HL-60 (cell line): Measurements from ENCODE around the gene NCK2.

Source experiments
- DNase-seq, 2 experiments: peaks; one replicate each; pipeline ENCODE4 v3.0.0-alpha.2; 2010 to 2020; ENCODE audit warnings: low read depth in 1 of 2, low spot score in 1 of 2
- H3K27ac ChIP-seq: fragments of 250-450 bp; sonication (Bioruptor Pico); replicated peaks from 2 replicates; pipeline ENCODE4 v1.5.1; 2020; ENCODE audit warnings: mild to moderate bottlenecking, moderate library complexity
- H3K27me3 ChIP-seq: fragments of 250-450 bp; sonication (Bioruptor Pico); 2 replicates; pipeline ENCODE4 v1.5.1; 2021; ENCODE audit warnings: mild to moderate bottlenecking, moderate library complexity; ENCODE audit not compliant: insufficient read depth, poor library complexity, severe bottlenecking
- H3K4me3 ChIP-seq: replicated peaks from 2 replicates; pipeline ENCODE4 v1.5.1; 2011; ENCODE audit warnings: mild to moderate bottlenecking, control low read depth, low read length; ENCODE audit not compliant: insufficient read depth
- GABPA ChIP-seq: IDR thresholded peaks from 2 replicates; pipeline ENCODE4 v1.6.1; 2012; ENCODE audit warnings: low read depth
- POLR2AphosphoS5 ChIP-seq: IDR thresholded peaks from 2 replicates; pipeline ENCODE4 v1.6.1; 2012; ENCODE audit warnings: low read depth
- SPI1 ChIP-seq: IDR thresholded peaks from 2 replicates; pipeline ENCODE4 v1.6.1; 2012; ENCODE audit warnings: low read depth, mild to moderate bottlenecking, borderline replicate concordance
- TF ChIP-seq, protein P1 (sequence below): IDR thresholded peaks from one replicate; pipeline ENCODE4 v1.5.1; 2011; ENCODE audit warnings: low read length, control low read depth, inconsistent platforms; ENCODE audit not compliant: insufficient read depth
- TF ChIP-seq, protein P2 (sequence below): IDR thresholded peaks from 2 replicates; pipeline ENCODE4 v1.6.1; 2012; ENCODE audit warnings: low read depth; ENCODE audit not compliant: insufficient replicate concordance

NCK2 gene

DNA sequence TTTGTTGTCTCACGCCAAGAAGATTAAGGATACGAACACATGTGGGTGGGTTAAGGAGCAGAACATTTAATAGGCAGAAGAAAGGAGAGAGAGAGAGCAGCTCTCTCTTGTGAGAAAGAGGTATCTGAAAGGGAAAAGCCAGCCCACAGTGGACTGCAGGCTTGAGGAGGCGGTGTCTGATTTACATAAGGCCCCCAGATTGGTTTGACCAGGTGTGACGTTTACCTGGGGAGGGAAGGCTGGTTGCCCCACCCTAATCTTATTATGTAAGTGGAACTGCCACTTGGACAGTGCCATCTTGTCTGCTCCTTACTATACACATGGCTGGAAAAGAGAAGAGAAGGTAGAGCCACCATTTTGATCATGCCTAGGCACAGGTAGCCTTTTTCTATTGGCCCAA lies 189.2 kb downstream of the NCK2 start:
- no peaks in the 10 kb centered on the region for H3K27me3 ChIP-seq
- no peak overlapping the region for H3K4me3 ChIP-seq
- TF ChIP-seq, protein P1, sequence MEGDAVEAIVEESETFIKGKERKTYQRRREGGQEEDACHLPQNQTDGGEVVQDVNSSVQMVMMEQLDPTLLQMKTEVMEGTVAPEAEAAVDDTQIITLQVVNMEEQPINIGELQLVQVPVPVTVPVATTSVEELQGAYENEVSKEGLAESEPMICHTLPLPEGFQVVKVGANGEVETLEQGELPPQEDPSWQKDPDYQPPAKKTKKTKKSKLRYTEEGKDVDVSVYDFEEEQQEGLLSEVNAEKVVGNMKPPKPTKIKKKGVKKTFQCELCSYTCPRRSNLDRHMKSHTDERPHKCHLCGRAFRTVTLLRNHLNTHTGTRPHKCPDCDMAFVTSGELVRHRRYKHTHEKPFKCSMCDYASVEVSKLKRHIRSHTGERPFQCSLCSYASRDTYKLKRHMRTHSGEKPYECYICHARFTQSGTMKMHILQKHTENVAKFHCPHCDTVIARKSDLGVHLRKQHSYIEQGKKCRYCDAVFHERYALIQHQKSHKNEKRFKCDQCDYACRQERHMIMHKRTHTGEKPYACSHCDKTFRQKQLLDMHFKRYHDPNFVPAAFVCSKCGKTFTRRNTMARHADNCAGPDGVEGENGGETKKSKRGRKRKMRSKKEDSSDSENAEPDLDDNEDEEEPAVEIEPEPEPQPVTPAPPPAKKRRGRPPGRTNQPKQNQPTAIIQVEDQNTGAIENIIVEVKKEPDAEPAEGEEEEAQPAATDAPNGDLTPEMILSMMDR: no peak
- TF ChIP-seq SPI1: no peak
- H3K27ac ChIP-seq: no peak overlapping the region
- no peak for DNase-seq

DNA sequence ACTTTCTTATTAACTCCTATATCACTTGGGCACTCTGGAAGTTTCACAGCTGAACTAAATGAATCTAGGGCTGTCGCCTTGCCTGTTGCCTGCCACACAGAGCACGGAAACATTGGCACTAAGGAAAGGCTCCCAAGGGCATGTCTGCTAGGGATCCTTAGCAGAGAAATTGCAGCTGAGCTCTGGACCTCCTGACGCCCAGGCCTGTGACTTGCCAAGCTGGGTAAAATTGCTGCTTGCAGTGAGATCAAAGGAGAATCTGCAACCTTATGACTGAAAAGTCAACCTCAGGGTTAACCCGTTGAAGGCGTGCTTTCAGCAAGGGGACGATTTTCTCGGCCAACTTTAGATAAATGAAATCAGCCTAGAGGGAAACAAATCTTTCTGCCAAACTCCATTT lies 189.8 kb downstream of the NCK2 start:
- no peak for DNase-seq
- no peak overlapping the region for H3K4me3 ChIP-seq
- H3K27ac ChIP-seq: no peak overlapping the region
- H3K27me3 ChIP-seq: no peaks in the 10 kb centered on the region
- TF ChIP-seq, protein P2, sequence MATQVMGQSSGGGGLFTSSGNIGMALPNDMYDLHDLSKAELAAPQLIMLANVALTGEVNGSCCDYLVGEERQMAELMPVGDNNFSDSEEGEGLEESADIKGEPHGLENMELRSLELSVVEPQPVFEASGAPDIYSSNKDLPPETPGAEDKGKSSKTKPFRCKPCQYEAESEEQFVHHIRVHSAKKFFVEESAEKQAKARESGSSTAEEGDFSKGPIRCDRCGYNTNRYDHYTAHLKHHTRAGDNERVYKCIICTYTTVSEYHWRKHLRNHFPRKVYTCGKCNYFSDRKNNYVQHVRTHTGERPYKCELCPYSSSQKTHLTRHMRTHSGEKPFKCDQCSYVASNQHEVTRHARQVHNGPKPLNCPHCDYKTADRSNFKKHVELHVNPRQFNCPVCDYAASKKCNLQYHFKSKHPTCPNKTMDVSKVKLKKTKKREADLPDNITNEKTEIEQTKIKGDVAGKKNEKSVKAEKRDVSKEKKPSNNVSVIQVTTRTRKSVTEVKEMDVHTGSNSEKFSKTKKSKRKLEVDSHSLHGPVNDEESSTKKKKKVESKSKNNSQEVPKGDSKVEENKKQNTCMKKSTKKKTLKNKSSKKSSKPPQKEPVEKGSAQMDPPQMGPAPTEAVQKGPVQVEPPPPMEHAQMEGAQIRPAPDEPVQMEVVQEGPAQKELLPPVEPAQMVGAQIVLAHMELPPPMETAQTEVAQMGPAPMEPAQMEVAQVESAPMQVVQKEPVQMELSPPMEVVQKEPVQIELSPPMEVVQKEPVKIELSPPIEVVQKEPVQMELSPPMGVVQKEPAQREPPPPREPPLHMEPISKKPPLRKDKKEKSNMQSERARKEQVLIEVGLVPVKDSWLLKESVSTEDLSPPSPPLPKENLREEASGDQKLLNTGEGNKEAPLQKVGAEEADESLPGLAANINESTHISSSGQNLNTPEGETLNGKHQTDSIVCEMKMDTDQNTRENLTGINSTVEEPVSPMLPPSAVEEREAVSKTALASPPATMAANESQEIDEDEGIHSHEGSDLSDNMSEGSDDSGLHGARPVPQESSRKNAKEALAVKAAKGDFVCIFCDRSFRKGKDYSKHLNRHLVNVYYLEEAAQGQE: no peak
- TF ChIP-seq GABPA (no peak), SPI1 (no peak), POLR2AphosphoS5 (no peak)
- TF ChIP-seq, protein P1: no peak

DNA sequence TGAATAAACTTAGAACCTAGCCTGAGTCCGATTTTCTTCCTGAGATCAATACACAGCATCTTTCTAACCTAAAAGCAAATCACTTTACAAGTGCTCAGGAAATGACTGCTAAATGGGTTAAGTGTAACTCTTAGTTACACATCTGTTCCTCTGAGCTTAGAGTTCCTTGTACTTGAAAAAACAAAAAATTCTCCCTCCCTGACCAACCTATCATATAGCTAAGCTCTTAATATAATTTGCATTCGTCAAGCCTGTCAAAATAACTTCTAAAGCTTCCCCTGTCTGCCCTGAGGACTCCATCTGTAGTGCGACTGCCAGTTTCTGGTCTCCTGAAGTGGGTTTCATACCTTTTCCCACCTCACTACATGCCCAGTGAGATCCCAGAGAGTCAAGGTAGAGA lies 190.4 kb downstream of the NCK2 start:
- Histone ChIP-seq H3K4me3 (no peak overlapping the region), H3K27ac (no peak overlapping the region), H3K27me3 (no peaks in the 10 kb centered on the region)
- TF ChIP-seq GABPA (no peak), SPI1 (no peak), POLR2AphosphoS5 (no peak)
- TF ChIP-seq, protein P2: no peak
- TF ChIP-seq, protein P1: no peak
- DNase-seq: no peak

DNA sequence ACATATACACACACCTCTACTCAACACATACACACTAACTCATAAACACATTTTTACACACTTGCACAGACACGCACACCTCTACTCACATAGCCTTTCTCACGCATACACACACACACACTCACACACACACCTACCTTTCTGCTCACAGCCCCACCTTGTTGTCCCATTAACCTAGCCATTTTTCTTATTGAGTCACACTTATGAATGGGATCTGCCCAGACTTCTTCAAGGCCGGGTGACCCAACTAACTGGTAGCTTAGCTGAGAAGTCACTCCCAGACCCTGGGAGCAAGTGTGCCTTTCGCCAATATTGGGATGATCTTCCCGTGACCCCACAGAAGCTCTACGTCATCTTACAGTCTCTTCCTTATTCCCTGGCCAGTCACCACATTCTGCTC lies 192.2 kb downstream of the NCK2 start:
- DNase-seq: no peak
- Histone ChIP-seq H3K27ac (no peak overlapping the region), H3K27me3 (no peaks in the 10 kb centered on the region), H3K4me3 (no peak overlapping the region)
- TF ChIP-seq GABPA (no peak), SPI1 (no peak), POLR2AphosphoS5 (no peak)
- TF ChIP-seq, protein P1: no peak
- TF ChIP-seq, protein P2: no peak
